Medulla oblongata (tissue), 1 donor: Measurements from ENCODE around the gene RCBTB2.

Experiments used
- DNase-seq: peaks from one replicate; pipeline ENCODE4 v3.0.0-alpha.2; 2015; ENCODE audit errors: extremely low spot score

Gene RCBTB2

GRCh38 chr13:48531416-48532255 lies 1.2 kb downstream of the RCBTB2 start:
- no peak for DNase-seq

- DNase-seq: no peak
These were observed 2.0 kb downstream of the RCBTB2 start for GRCh38 chr13:48530833-48531232.

- DNase-seq: no peak
These were observed 4.2 kb downstream of the RCBTB2 start for GRCh38 chr13:48528720-48529119.

GRCh38 chr13:48527955-48528354 lies 4.9 kb downstream of the RCBTB2 start:
- no peak for DNase-seq

- DNase-seq: no peak
These were observed 6.6 kb downstream of the RCBTB2 start for GRCh38 chr13:48526286-48526685.

- DNase-seq: no peak
These were observed 14.8 kb downstream of the RCBTB2 start for GRCh38 chr13:48518083-48518482.

- DNase-seq: peak; percentile 57
These were observed 17.1 kb downstream of the RCBTB2 start for GRCh38 chr13:48515732-48516131.

- DNase-seq: no peak
These were observed 18.1 kb downstream of the RCBTB2 start for GRCh38 chr13:48514793-48515192.

- DNase-seq: peak; percentile 59
These were observed 21.2 kb downstream of the RCBTB2 start for GRCh38 chr13:48511621-48512230.

- DNase-seq: no peak
These were observed 22.2 kb downstream of the RCBTB2 start for GRCh38 chr13:48510698-48511097.

GRCh38 chr13:48508011-48508410 lies 24.9 kb downstream of the RCBTB2 start:
- DNase-seq: no peak

GRCh38 chr13:48507021-48507420 lies 25.9 kb downstream of the RCBTB2 start:
- DNase-seq: no peak

- DNase-seq: no peak
These were observed 26.7 kb downstream of the RCBTB2 start for GRCh38 chr13:48506092-48506701.

- peak; percentile 85 for DNase-seq
These were observed 27.2 kb downstream of the RCBTB2 start for GRCh38 chr13:48505597-48506091.

- DNase-seq: no peak
These were observed 27.9 kb downstream of the RCBTB2 start for GRCh38 chr13:48505012-48505411.

- no peak for DNase-seq
These were observed 28.3 kb downstream of the RCBTB2 start for GRCh38 chr13:48504606-48505005.

- no peak for DNase-seq
These were observed 30.1 kb downstream of the RCBTB2 start for GRCh38 chr13:48502601-48503319.

GRCh38 chr13:48501705-48502104 lies 31.2 kb downstream of the RCBTB2 start:
- no peak for DNase-seq

- no peak for DNase-seq
These were observed 32.2 kb downstream of the RCBTB2 start for GRCh38 chr13:48500652-48501197.

GRCh38 chr13:48497669-48498068 lies 35.2 kb downstream of the RCBTB2 start:
- no peak for DNase-seq

- DNase-seq: no peak
These were observed 36.4 kb downstream of the RCBTB2 start for GRCh38 chr13:48496271-48497161.
